GM21528 (cell line): ENCODE data around the gene GRB2.
"Not testable (repeated sequence)": the region's sequence is repeated elsewhere in the genome, so short reads cannot be mapped to it uniquely, and the experiment has no call there.

Experiments used
- ATAC-seq: cut with Tn5 transposase; IDR thresholded peaks from one replicate; pipeline ENCODE4 v1.9.1; 2021; ENCODE audit warnings: mild to moderate bottlenecking, moderate library complexity; ENCODE audit not compliant: unreplicated experiment, low FRiP score

GRB2 gene

GRCh38 chr17:75405365-75406221, at the start of gene GRB2:
GRB2 (minus strand) TSS chr17:75405678; CDS start chr17:75393628, 12,050 bp downstream.
- peak; percentile 81 for ATAC-seq

GRCh38 chr17:75454672-75455071, 49.2 kb upstream of the GRB2 start:
- ATAC-seq = not testable (repeated sequence)

- no peak for ATAC-seq
Observed at GRCh38 chr17:75454193-75454592, 48.7 kb upstream of the GRB2 start.

- ATAC-seq = no peak
Observed at GRCh38 chr17:75450270-75450669, 44.8 kb upstream of the GRB2 start.

GRCh38 chr17:75447951-75448856, 42.7 kb upstream of the GRB2 start:
- no peak for ATAC-seq

GRCh38 chr17:75445896-75446295, 40.4 kb upstream of the GRB2 start:
- not testable (repeated sequence) for ATAC-seq

GRCh38 chr17:75445296-75445695, 39.8 kb upstream of the GRB2 start:
- no peak for ATAC-seq

GRCh38 chr17:75442168-75443103, 37.0 kb upstream of the GRB2 start:
- ATAC-seq = no peak

GRCh38 chr17:75440738-75441448, 35.4 kb upstream of the GRB2 start:
- ATAC-seq = no peak

GRCh38 chr17:75439287-75439686, 33.8 kb upstream of the GRB2 start:
- ATAC-seq = no peak

GRCh38 chr17:75437404-75437803, 31.9 kb upstream of the GRB2 start:
- ATAC-seq = not testable (repeated sequence)

- ATAC-seq = not testable (repeated sequence)
Observed at GRCh38 chr17:75434433-75434832, 29.0 kb upstream of the GRB2 start.

- no peak for ATAC-seq
Observed at GRCh38 chr17:75433218-75433783, 27.8 kb upstream of the GRB2 start.

GRCh38 chr17:75430159-75430974, 24.9 kb upstream of the GRB2 start:
- ATAC-seq = no peak

- no peak for ATAC-seq
Observed at GRCh38 chr17:75428543-75429469, 23.3 kb upstream of the GRB2 start.

- no peak for ATAC-seq
Observed at GRCh38 chr17:75418531-75418930, 13.1 kb upstream of the GRB2 start.

GRCh38 chr17:75417054-75417580, 11.6 kb upstream of the GRB2 start:
- ATAC-seq = no peak
